GM19397 (cell line): ENCODE measurements around the gene SBF2.

Experiments
- ATAC-seq: cut with Tn5 transposase; IDR thresholded peaks from one replicate; pipeline ENCODE4 v1.9.1; 2021; ENCODE audit warnings: mild to moderate bottlenecking, moderate library complexity; ENCODE audit not compliant: unreplicated experiment

The SBF2 gene

GRCh38 chr11:10302359-10302743 is 8.3 kb upstream of the SBF2 start:
- no peak for ATAC-seq

- ATAC-seq, result no peak
These were observed 7.8 kb upstream of the SBF2 start for GRCh38 chr11:10301656-10302358.

- ATAC-seq, result peak; percentile 83
These were observed 4.3 kb upstream of the SBF2 start for GRCh38 chr11:10298342-10298741.

GRCh38 chr11:10295064-10295901 is 1.3 kb upstream of the SBF2 start:
- no peak for ATAC-seq

- ATAC-seq, result no peak
These were observed 403 bp upstream of the SBF2 start for GRCh38 chr11:10294290-10294953.

DNA sequence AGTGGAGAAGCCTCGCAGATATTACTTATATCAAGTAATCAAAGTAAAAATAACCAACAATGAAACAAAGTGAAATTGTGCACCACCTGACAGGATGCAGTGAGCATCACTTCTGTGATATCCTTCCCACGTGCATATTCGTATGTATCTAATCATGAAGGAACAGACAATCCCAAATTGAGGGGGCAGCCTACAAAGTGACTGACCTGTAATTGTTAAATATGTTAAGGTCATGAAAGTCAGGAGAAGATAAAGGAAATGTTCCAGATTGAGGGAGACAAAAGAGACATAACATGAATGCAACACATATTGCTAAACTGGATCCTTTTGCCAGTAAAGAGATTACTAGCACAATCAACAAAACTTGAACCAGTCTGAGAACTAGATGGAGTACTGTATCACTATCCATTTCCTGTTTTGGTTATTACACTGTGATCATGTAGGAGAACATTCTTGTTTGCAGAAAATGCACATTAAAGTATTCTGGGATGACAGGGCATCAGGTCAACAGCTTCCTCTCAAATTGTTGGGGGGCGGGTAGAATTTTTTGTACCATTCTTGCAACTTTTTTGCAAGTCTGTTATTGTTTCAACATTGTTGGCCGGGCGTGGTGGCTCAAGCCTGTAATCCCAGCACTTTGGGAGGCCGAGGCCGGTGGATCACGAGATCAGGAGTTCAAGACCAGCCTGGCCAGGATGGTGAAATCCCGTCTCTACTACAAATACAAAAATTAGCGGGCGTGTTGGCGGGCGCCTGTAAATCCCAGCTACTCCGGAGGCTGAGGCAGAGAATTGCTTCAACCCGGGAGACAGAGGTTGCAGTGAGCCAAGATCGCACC is 2.0 kb downstream of the SBF2 start:
- no peak for ATAC-seq

DNA sequence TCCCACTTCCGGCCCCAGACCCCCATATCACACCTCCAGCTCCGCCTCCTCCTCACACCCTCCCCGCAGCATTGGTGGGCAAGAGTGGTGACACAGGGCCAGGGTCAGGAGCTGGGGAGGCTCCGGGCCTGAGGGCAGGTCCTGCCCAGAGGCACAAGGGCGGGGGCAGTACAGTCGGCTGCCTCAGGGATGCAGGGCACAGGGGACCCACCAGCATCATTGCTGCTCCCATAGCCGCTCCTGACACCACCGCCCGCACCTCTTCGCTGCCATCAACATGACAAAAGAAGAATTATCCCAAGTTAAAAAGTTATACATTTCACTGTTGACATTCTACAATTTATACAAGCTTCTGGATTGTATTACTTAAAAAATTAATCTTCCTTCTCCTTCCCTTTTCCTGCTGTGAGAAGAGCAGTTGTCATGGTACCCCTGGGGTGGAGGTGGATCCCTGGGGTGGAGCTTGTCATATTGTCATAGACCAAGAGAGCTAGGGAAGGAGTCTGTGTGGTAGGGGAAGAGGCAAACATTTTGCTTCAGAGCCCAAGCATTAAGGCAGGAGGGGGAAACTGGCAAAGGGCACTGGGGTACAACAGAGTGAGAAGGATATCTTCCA is 4.1 kb downstream of the SBF2 start:
- no peak for ATAC-seq

DNA sequence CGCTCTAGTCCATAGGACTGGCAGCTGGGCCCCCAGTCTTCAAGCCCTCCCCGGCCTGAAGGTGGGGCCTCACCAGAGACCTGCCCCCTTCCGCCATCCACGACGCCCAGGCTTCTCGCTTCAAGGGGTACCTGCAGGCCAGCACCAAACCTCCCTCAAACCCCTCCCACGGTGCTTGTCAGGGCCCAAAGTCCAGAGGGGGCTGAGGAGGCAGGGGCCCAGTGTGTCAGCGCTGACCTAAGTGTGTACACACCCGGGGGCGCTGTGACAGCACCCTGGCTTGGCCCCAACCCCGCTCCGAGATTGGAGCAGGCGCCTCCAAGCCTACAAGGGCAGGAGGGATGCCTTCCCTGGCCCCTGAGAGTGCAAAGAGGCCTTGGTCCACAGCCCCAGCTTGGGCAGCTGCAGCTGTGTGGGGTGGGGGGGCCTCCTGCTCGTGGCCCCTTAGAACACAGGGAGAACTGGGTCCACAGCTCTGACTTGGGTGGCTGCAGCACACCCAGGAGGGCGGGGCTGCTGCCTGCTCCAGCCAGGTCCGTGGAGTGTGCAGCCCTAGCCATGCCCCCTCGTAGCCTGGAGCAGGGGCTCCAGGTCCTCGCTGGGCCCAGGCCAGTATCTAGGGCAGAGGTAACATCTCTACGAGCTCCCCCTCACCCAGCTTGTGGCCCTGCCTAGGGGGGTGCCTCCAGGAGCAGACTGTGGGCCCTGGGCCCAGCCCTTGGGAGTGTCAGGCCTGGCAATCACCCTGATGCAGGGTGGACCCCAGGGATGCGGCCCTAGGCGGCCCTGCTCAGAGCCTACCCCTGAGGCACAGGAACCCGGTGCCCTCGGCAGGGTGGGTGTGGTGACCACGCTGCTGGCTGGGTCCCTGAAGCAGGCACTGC is 4.9 kb downstream of the SBF2 start:
- no peak for ATAC-seq

GRCh38 chr11:10287766-10288715 is 6.0 kb downstream of the SBF2 start:
- no peak for ATAC-seq

DNA sequence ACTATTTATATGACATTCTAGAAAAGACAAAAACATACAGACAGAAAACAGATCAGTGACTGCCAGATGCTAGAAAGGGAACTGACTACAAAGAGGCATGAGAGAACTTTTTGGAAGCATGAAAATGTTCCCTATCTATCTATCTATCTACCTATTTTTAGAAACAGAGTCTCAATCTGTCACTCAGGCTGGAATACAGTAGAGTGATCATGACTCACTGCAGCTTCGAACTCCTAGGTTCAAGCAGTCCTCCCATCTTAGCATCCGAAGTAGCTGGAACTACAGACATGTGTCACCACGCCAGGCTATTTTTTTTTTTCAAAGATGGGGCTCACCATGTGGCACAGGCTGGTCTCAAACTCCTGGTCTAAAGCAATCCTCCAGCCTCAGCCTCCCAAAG is 6.9 kb downstream of the SBF2 start:
- ATAC-seq, result no peak

GRCh38 chr11:10285148-10285802 is 8.7 kb downstream of the SBF2 start:
- no peak for ATAC-seq

DNA sequence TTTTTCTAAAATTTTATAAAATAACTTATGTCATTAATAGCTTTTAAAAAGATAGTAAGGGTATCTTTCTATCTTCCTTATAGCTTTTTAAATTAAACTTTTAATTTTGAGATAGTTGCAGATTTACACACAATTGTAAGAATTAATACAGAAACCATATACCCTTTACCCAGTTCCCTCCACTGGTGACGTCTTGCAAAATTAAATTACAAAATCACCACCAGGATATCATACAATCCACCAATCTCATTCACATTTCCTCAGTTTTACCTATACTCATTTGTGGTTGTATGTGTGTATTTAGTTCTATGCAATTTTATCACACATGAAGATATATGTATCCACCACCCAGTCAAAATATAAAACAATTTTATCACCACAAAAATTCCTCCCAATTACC is 10.0 kb downstream of the SBF2 start:
- ATAC-seq, result no peak

DNA sequence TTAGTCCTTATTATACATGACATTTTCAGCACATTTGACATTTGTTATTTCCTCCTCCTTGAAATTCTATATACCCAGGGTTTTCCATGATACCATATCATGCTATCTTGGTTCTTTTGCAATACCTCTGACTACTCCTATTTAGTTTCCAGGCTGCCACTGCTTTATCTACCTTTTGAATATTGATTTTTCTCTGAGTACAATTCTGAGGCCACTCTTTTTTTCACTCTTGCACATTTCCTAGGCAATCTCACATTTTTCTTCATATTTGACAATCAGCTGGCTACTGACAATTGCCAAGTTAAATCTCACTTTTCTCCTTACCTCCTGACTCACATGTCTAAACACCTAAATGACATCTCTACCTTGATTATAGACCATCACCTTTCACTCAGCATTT is 11.9 kb downstream of the SBF2 start:
- ATAC-seq, result no peak

DNA sequence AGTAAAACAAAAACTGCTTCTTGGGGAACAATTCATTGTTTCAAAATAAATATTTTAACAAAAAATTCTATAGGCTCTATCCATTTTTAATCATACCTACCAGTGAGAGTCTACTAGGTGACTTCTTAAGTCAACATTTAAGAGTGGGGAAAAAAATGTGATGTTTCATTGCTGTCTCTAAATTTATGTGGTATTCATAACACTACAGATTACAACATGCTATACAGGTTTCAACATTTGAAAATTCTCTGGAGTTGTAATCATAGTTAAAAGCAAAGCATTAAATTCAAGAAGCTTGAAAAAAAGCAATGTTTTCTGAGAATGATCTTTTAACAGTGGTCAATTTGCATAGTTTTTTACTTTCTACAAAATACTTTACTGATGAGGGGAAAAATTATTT is 18.3 kb downstream of the SBF2 start:
- no peak for ATAC-seq

GRCh38 chr11:10274726-10275125 is 19.3 kb downstream of the SBF2 start:
- ATAC-seq, result no peak

GRCh38 chr11:10273738-10274137 is 20.3 kb downstream of the SBF2 start:
- ATAC-seq, result no peak

GRCh38 chr11:10272132-10272531 is 21.9 kb downstream of the SBF2 start:
- ATAC-seq, result no peak
